HG02938 (cell line): ENCODE data around the gene MAEA.
"Not testable (repeated sequence)": the region's sequence is repeated elsewhere in the genome, so short reads cannot be mapped to it uniquely, and the experiment has no call there.

Experiments used
- ATAC-seq: cut with Tn5 transposase; IDR thresholded peaks from one replicate; pipeline ENCODE4 v1.9.1; 2021; ENCODE audit warnings: mild to moderate bottlenecking, moderate library complexity; ENCODE audit not compliant: unreplicated experiment

The MAEA gene

GRCh38 chr4:1364217-1364616 is 74.5 kb downstream of the MAEA start:
- ATAC-seq = no peak

- no peak for ATAC-seq
These were observed 75.1 kb downstream of the MAEA start for GRCh38 chr4:1364748-1365147.

- no peak for ATAC-seq
These were observed 75.8 kb downstream of the MAEA start for GRCh38 chr4:1365271-1366178.

- ATAC-seq = no peak
These were observed 76.9 kb downstream of the MAEA start for GRCh38 chr4:1366371-1367229.

- ATAC-seq = no peak
These were observed 77.7 kb downstream of the MAEA start for GRCh38 chr4:1367230-1367935.

GRCh38 chr4:1367936-1368289 is 78.2 kb downstream of the MAEA start:
- ATAC-seq = no peak

- no peak for ATAC-seq
These were observed 78.9 kb downstream of the MAEA start for GRCh38 chr4:1368421-1369090.

- ATAC-seq = no peak
These were observed 79.4 kb downstream of the MAEA start for GRCh38 chr4:1369091-1369450.

- no peak for ATAC-seq
These were observed 79.9 kb downstream of the MAEA start for GRCh38 chr4:1369479-1370079.

GRCh38 chr4:1370321-1371124 is 80.8 kb downstream of the MAEA start:
- ATAC-seq = no peak

- no peak for ATAC-seq
These were observed 81.8 kb downstream of the MAEA start for GRCh38 chr4:1371176-1372165.

GRCh38 chr4:1372576-1372975 is 82.9 kb downstream of the MAEA start:
- not testable (repeated sequence) for ATAC-seq

- ATAC-seq = no peak
These were observed 84.4 kb downstream of the MAEA start for GRCh38 chr4:1373892-1374705.

- ATAC-seq = no peak
These were observed 85.0 kb downstream of the MAEA start for GRCh38 chr4:1374706-1375045.

GRCh38 chr4:1375051-1375721 is 85.5 kb downstream of the MAEA start:
- ATAC-seq = no peak

GRCh38 chr4:1375761-1376322 is 86.2 kb downstream of the MAEA start:
- ATAC-seq = no peak

- no peak for ATAC-seq
These were observed 86.7 kb downstream of the MAEA start for GRCh38 chr4:1376391-1376840.
